Measurements from ENCODE around the gene BATF.

BATF gene

GRCh38 chr14:75577090-75577489, 54.8 kb downstream of the BATF start:
- Histone ChIP-seq H2BK15ac (replicated peaks; ENCODE audit: low read depth) (no peak overlapping the region), H2AK5ac (ENCODE audit: low read length) (no peak overlapping the region), H3K79me2 (ENCODE audit: control insufficient read depth, insufficient read depth, low read length) (no peaks in the 10 kb centered on the region), H3K18ac (ENCODE audit: low read length) (no peak overlapping the region), H3K56ac (ENCODE audit: low read length) (no peak overlapping the region), H4K8ac (ENCODE audit: low read depth, low read length) (no peak overlapping the region), H2BK120ac (ENCODE audit: low read depth, low read length) (no peak overlapping the region), H3K4me3 (ENCODE audit: low read length) (no peak overlapping the region), H3K36me3 (ENCODE audit: control insufficient read depth, insufficient read depth, low read length) (no peaks in the 10 kb centered on the region), H3K9ac (ENCODE audit: low read length) (no peak overlapping the region), H3K79me1 (ENCODE audit: low read length) (peaks cover 2% of the 10 kb centered on the region), H2BK5ac (ENCODE audit: low read length) (no peak overlapping the region), H3K27me3 (ENCODE audit: insufficient read depth, low read length, poor library complexity) (no peaks in the 10 kb centered on the region), H4K5ac (ENCODE audit: low read length) (no peak overlapping the region), H3K23ac (ENCODE audit: low read length) (no peak overlapping the region), H3K4me1 (ENCODE audit: control insufficient read depth, low read depth, low read length) (peaks cover 6% of the 10 kb centered on the region), H3K27ac (ENCODE audit: low read depth, low read length) (no peak overlapping the region), H3K4me2 (ENCODE audit: low read length) (no peak overlapping the region), H3K4ac (ENCODE audit: low read depth, low read length) (no peak overlapping the region)
- WGBS (ENCODE audit: extremely low coverage, insufficient coverage, low lambda C conversion rate), result no CpG with 5 or more reads among the region's 3 CpGs
- no peak for DNase-seq

GRCh38 chr14:75577729-75578101, 55.4 kb downstream of the BATF start:
- Histone ChIP-seq H4K8ac (ENCODE audit: low read depth, low read length) (no peak overlapping the region), H3K4ac (ENCODE audit: low read depth, low read length) (no peak overlapping the region), H3K27me3 (ENCODE audit: insufficient read depth, low read length, poor library complexity) (no peaks in the 10 kb centered on the region), H3K18ac (ENCODE audit: low read length) (peak overlapping the region; percentile 78), H3K4me2 (ENCODE audit: low read length) (peak overlapping the region; percentile 40), H3K4me3 (ENCODE audit: low read length) (peak overlapping the region; percentile 57), H3K79me1 (ENCODE audit: low read length) (peaks cover 2% of the 10 kb centered on the region), H3K56ac (ENCODE audit: low read length) (peak overlapping the region; percentile 82), H3K4me1 (ENCODE audit: control insufficient read depth, low read depth, low read length) (peaks cover 6% of the 10 kb centered on the region), H3K36me3 (ENCODE audit: control insufficient read depth, insufficient read depth, low read length) (no peaks in the 10 kb centered on the region), H3K27ac (ENCODE audit: low read depth, low read length) (peak overlapping the region; percentile 27), H3K79me2 (ENCODE audit: control insufficient read depth, insufficient read depth, low read length) (no peaks in the 10 kb centered on the region), H4K5ac (ENCODE audit: low read length) (no peak overlapping the region), H2BK15ac (replicated peaks; ENCODE audit: low read depth) (no peak overlapping the region), H3K23ac (ENCODE audit: low read length) (no peak overlapping the region), H2BK120ac (ENCODE audit: low read depth, low read length) (no peak overlapping the region), H2AK5ac (ENCODE audit: low read length) (no peak overlapping the region), H3K9ac (ENCODE audit: low read length) (peak overlapping the region; percentile 78), H2BK5ac (ENCODE audit: low read length) (no peak overlapping the region)
- DNase-seq, result peak; percentile 94
- no CpG with 5 or more reads among the region's 16 CpGs for WGBS (ENCODE audit: extremely low coverage, insufficient coverage, low lambda C conversion rate)

- peak within 1 kb of the TSS; percentile 78 for H3K18ac ChIP-seq (ENCODE audit: low read length)
- H3K4me3 ChIP-seq (ENCODE audit: low read length), result peak within 1 kb of the TSS; percentile 57
- no peak within 1 kb of the TSS for H4K8ac ChIP-seq (ENCODE audit: low read depth, low read length)
- H3K79me1 ChIP-seq (ENCODE audit: low read length), result peaks cover 2% of the 10 kb centered on the region
- H3K9ac ChIP-seq (ENCODE audit: low read length), result peak within 1 kb of the TSS; percentile 78
- WGBS (ENCODE audit: extremely low coverage, insufficient coverage, low lambda C conversion rate), result no CpG with 5 or more reads among the region's 49 CpGs
- H3K4me1 ChIP-seq (ENCODE audit: control insufficient read depth, low read depth, low read length), result peaks cover 6% of the 10 kb centered on the region
- H3K27me3 ChIP-seq (ENCODE audit: insufficient read depth, low read length, poor library complexity), result no peaks in the 10 kb centered on the region
- H3K4me2 ChIP-seq (ENCODE audit: low read length), result peak within 1 kb of the TSS; percentile 97
- no peaks in the 10 kb centered on the region for H3K36me3 ChIP-seq (ENCODE audit: control insufficient read depth, insufficient read depth, low read length)
- H2AK5ac ChIP-seq (ENCODE audit: low read length), result no peak within 1 kb of the TSS
- H2BK120ac ChIP-seq (ENCODE audit: low read depth, low read length), result no peak within 1 kb of the TSS
- no peak within 1 kb of the TSS for H3K4ac ChIP-seq (ENCODE audit: low read depth, low read length)
- no peaks in the 10 kb centered on the region for H3K79me2 ChIP-seq (ENCODE audit: control insufficient read depth, insufficient read depth, low read length)
- no peak within 1 kb of the TSS for H4K5ac ChIP-seq (ENCODE audit: low read length)
- H2BK15ac ChIP-seq (replicated peaks; ENCODE audit: low read depth), result no peak within 1 kb of the TSS
- no peak within 1 kb of the TSS for H2BK5ac ChIP-seq (ENCODE audit: low read length)
- peak within 1 kb of the TSS; percentile 80 for H3K23ac ChIP-seq (ENCODE audit: low read length)
- H3K56ac ChIP-seq (ENCODE audit: low read length), result peak within 1 kb of the TSS; percentile 96
- DNase-seq, result peak; percentile 77
- H3K27ac ChIP-seq (ENCODE audit: low read depth, low read length), result peak within 1 kb of the TSS; percentile 55
Observed at GRCh38 chr14:75578102-75578785, 56.0 kb downstream of the BATF start, which contains the start of gene FLVCR2. Gene FLVCR2, plus strand, starts transcription at chr14:75578620. Its CDS starts 353 bp downstream, at chr14:75578973.

- Histone ChIP-seq H2BK5ac (ENCODE audit: low read length) (no peak overlapping the region), H3K36me3 (ENCODE audit: control insufficient read depth, insufficient read depth, low read length) (no peaks in the 10 kb centered on the region), H3K18ac (ENCODE audit: low read length) (peak overlapping the region; percentile 51), H4K5ac (ENCODE audit: low read length) (no peak overlapping the region), H3K4me2 (ENCODE audit: low read length) (peak overlapping the region; percentile 97), H2AK5ac (ENCODE audit: low read length) (no peak overlapping the region), H3K4me1 (ENCODE audit: control insufficient read depth, low read depth, low read length) (peaks cover 6% of the 10 kb centered on the region), H3K56ac (ENCODE audit: low read length) (peak overlapping the region; percentile 96), H2BK15ac (replicated peaks; ENCODE audit: low read depth) (no peak overlapping the region), H2BK120ac (ENCODE audit: low read depth, low read length) (no peak overlapping the region), H3K4me3 (ENCODE audit: low read length) (peak overlapping the region; percentile 41), H3K9ac (ENCODE audit: low read length) (peak overlapping the region; percentile 77), H3K27me3 (ENCODE audit: insufficient read depth, low read length, poor library complexity) (no peaks in the 10 kb centered on the region), H3K4ac (ENCODE audit: low read depth, low read length) (no peak overlapping the region), H3K27ac (ENCODE audit: low read depth, low read length) (peak overlapping the region; percentile 55), H3K79me1 (ENCODE audit: low read length) (peaks cover 2% of the 10 kb centered on the region), H4K8ac (ENCODE audit: low read depth, low read length) (no peak overlapping the region), H3K23ac (ENCODE audit: low read length) (peak overlapping the region; percentile 80), H3K79me2 (ENCODE audit: control insufficient read depth, insufficient read depth, low read length) (no peaks in the 10 kb centered on the region)
- peak; percentile 82 for DNase-seq
- no CpG with 5 or more reads among the region's 21 CpGs for WGBS (ENCODE audit: extremely low coverage, insufficient coverage, low lambda C conversion rate)
Observed at GRCh38 chr14:75578786-75579337, 56.6 kb downstream of the BATF start.

- Histone ChIP-seq H3K79me1 (ENCODE audit: low read length) (peaks cover 2% of the 10 kb centered on the region), H3K4me2 (ENCODE audit: low read length) (peak overlapping the region; percentile 97), H3K56ac (ENCODE audit: low read length) (peak overlapping the region; percentile 96), H2BK120ac (ENCODE audit: low read depth, low read length) (no peak overlapping the region), H4K5ac (ENCODE audit: low read length) (no peak overlapping the region), H2BK5ac (ENCODE audit: low read length) (no peak overlapping the region), H3K23ac (ENCODE audit: low read length) (peak overlapping the region; percentile 68), H3K79me2 (ENCODE audit: control insufficient read depth, insufficient read depth, low read length) (no peaks in the 10 kb centered on the region), H3K4me1 (ENCODE audit: control insufficient read depth, low read depth, low read length) (peaks cover 6% of the 10 kb centered on the region), H3K4me3 (ENCODE audit: low read length) (no peak overlapping the region), H2BK15ac (replicated peaks; ENCODE audit: low read depth) (no peak overlapping the region), H3K18ac (ENCODE audit: low read length) (no peak overlapping the region), H3K9ac (ENCODE audit: low read length) (peak overlapping the region; percentile 77), H3K27ac (ENCODE audit: low read depth, low read length) (no peak overlapping the region), H2AK5ac (ENCODE audit: low read length) (no peak overlapping the region), H4K8ac (ENCODE audit: low read depth, low read length) (no peak overlapping the region), H3K4ac (ENCODE audit: low read depth, low read length) (no peak overlapping the region), H3K27me3 (ENCODE audit: insufficient read depth, low read length, poor library complexity) (no peaks in the 10 kb centered on the region), H3K36me3 (ENCODE audit: control insufficient read depth, insufficient read depth, low read length) (no peaks in the 10 kb centered on the region)
- no CpG with 5 or more reads among the region's 13 CpGs for WGBS (ENCODE audit: extremely low coverage, insufficient coverage, low lambda C conversion rate)
- no peak for DNase-seq
Observed at GRCh38 chr14:75579338-75579864, 57.1 kb downstream of the BATF start.
